COLO829 (cell line): Measurements from ENCODE around the gene DDIT4.
A peak's percentile ranks its signal among the peaks of the same experiment; 100 is the strongest.
"Not testable (repeated sequence)": the region's sequence is repeated elsewhere in the genome, so short reads cannot be mapped to it uniquely, and the experiment has no call there.

ENCODE experiments used
- DNase-seq: peaks from one replicate; pipeline ENCODE4 v3.0.0; 2012; ENCODE audit warnings: low spot score

Gene DDIT4

GRCh38 chr10:72249176-72249862 is 24.4 kb upstream of the DDIT4 start:
- DNase-seq, result not testable (repeated sequence)

- DNase-seq, result no peak
Measured at GRCh38 chr10:72250666-72251065, 23.1 kb upstream of the DDIT4 start.

GRCh38 chr10:72251635-72252034 is 22.1 kb upstream of the DDIT4 start:
- DNase-seq, result no peak

- no peak for DNase-seq
Measured at GRCh38 chr10:72252972-72253371, 20.8 kb upstream of the DDIT4 start.

- DNase-seq, result no peak
Measured at GRCh38 chr10:72253578-72253977, 20.1 kb upstream of the DDIT4 start.

GRCh38 chr10:72254813-72255568 is 18.7 kb upstream of the DDIT4 start:
- DNase-seq, result peak; percentile 74

- no peak for DNase-seq
Measured at GRCh38 chr10:72255977-72256729, 17.6 kb upstream of the DDIT4 start.

GRCh38 chr10:72257051-72257892 is 16.5 kb upstream of the DDIT4 start:
- no peak for DNase-seq

- no peak for DNase-seq
Measured at GRCh38 chr10:72258617-72259016, 15.1 kb upstream of the DDIT4 start.

- DNase-seq, result no peak
Measured at GRCh38 chr10:72259491-72260238, 14.1 kb upstream of the DDIT4 start.

- DNase-seq, result peak; percentile 88
Measured at GRCh38 chr10:72260239-72260975, 13.3 kb upstream of the DDIT4 start.

- no peak for DNase-seq
Measured at GRCh38 chr10:72260976-72261783, 12.5 kb upstream of the DDIT4 start.

- DNase-seq, result no peak
Measured at GRCh38 chr10:72261784-72262404, 11.8 kb upstream of the DDIT4 start.

GRCh38 chr10:72263613-72264241 is 10.0 kb upstream of the DDIT4 start:
- DNase-seq, result no peak

- DNase-seq, result no peak
Measured at GRCh38 chr10:72264536-72264935, 9.2 kb upstream of the DDIT4 start.

GRCh38 chr10:72265508-72265907 is 8.2 kb upstream of the DDIT4 start:
- no peak for DNase-seq

- DNase-seq, result no peak
Measured at GRCh38 chr10:72265990-72266865, 7.5 kb upstream of the DDIT4 start.

- no peak for DNase-seq
Measured at GRCh38 chr10:72267381-72267780, 6.3 kb upstream of the DDIT4 start.
